ENCODE measurements around the gene KIAA0825. TPM values are rescaled to one million over a fixed set of nuclear protein-coding genes. Genes with fewer than 3 reads are reported as not detected.

The KIAA0825 gene
- total RNA-seq, 5 donors from 2014 or later (not counting 1 experiment from before 2014, with no cell fraction given), result 1.4 to 4.0 (median 1.6) TPM

GRCh38 chr5:94646758-94647157 lies 28.4 kb upstream of the KIAA0825 start:
- Histone ChIP-seq H3K4me3 (ENCODE audit: control insufficient read depth in 1 of 2, extremely low read depth in 1 of 2, low read length in 1 of 2) (no peak overlapping the region), H3K4me1 (ENCODE audit: control insufficient read depth in 1 of 2, extremely low read depth in 1 of 2, insufficient read depth in 2 of 2, low read length in 2 of 2) (no peaks in the 10 kb centered on the region), H3K9me3 (no peaks in the 10 kb centered on the region), H3K27me3 (replicated peaks in 1 of 2; ENCODE audit: control insufficient read depth in 2 of 2, extremely low read depth in 1 of 2, insufficient read depth in 2 of 2, low read length in 1 of 2) (no peaks in the 10 kb centered on the region), H3K36me3 (ENCODE audit: control insufficient read depth in 2 of 2, extremely low read depth in 1 of 2, insufficient read depth in 1 of 2, low read length in 1 of 2) (peaks cover 0 to 7% of the 10 kb centered on the region in 2 donors), H3K27ac (ENCODE audit: low read length) (no peak overlapping the region)
- ATAC-seq (replicated peaks in 1 of 4) (no peak), DNase-seq (no peak)
- Mint-ChIP-seq H3K27ac (no peak overlapping the region), H3K9me3 (no peaks in the 10 kb centered on the region), H3K4me3 (no peak overlapping the region), H3K4me1 (peaks cover 0 to 3% (median 0%) of the 10 kb centered on the region in 3 donors), H3K36me3 (peaks cover 50% of the 10 kb centered on the region), H3K27me3 (no peaks in the 10 kb centered on the region)
- POLR2A ChIA-PET, result no interaction called here
- CTCF ChIA-PET, result no interaction called here

- Histone ChIP-seq H3K4me1 (ENCODE audit: control insufficient read depth in 1 of 2, extremely low read depth in 1 of 2, insufficient read depth in 2 of 2, low read length in 2 of 2) (no peaks in the 10 kb centered on the region), H3K36me3 (ENCODE audit: control insufficient read depth in 2 of 2, extremely low read depth in 1 of 2, insufficient read depth in 1 of 2, low read length in 1 of 2) (peaks cover 0 to 9% of the 10 kb centered on the region in 2 donors), H3K27ac (ENCODE audit: low read length) (no peak overlapping the region), H3K27me3 (replicated peaks in 1 of 2; ENCODE audit: control insufficient read depth in 2 of 2, extremely low read depth in 1 of 2, insufficient read depth in 2 of 2, low read length in 1 of 2) (no peaks in the 10 kb centered on the region), H3K9me3 (no peaks in the 10 kb centered on the region), H3K4me3 (ENCODE audit: control insufficient read depth in 1 of 2, extremely low read depth in 1 of 2, low read length in 1 of 2) (no peak overlapping the region)
- H3K36me3 Mint-ChIP-seq, result peaks cover 67% of the 10 kb centered on the region
- no peak overlapping the region for H3K27ac Mint-ChIP-seq
- ChIA-PET POLR2A (no interaction called here), CTCF (no interaction called here)
- H3K27me3 Mint-ChIP-seq, result no peaks in the 10 kb centered on the region
- 83% methylated on average over 3 of the region's 3 CpGs for WGBS (ENCODE audit: insufficient coverage)
- DNase-seq, result no peak
- peaks cover 4 to 11% (median 8%) of the 10 kb centered on the region in 3 donors for H3K9me3 Mint-ChIP-seq
- ATAC-seq (replicated peaks in 1 of 4), result no peak
- H3K4me1 Mint-ChIP-seq, result peaks cover 0 to 7% (median 0%) of the 10 kb centered on the region in 3 donors
- no peak overlapping the region for H3K4me3 Mint-ChIP-seq
Observed at GRCh38 chr5:94645053-94645452, 26.6 kb upstream of the KIAA0825 start.

- ATAC-seq (replicated peaks in 1 of 4) (no peak), DNase-seq (no peak)
- ChIA-PET CTCF (interaction anchor here in 1 of 2 donors (0.6 kb wide), 1 partner anchor 536 kb away, joined by 4 read pairs; no protein-coding TSS in a partner anchor), POLR2A (interaction anchor here in 1 of 2 donors (0.6 kb wide), 1 partner anchor 17 kb away, joined by 3 read pairs; no protein-coding TSS in a partner anchor)
- peaks cover 0 to 11% of the 10 kb centered on the region in 2 donors for H3K36me3 ChIP-seq (ENCODE audit: control insufficient read depth in 2 of 2, extremely low read depth in 1 of 2, insufficient read depth in 1 of 2, low read length in 1 of 2)
- Mint-ChIP-seq H3K36me3 (peaks cover 82% of the 10 kb centered on the region), H3K4me1 (peaks cover 4 to 26% (median 15%) of the 10 kb centered on the region in 3 donors), H3K4me3 (no peak overlapping the region), H3K27me3 (no peaks in the 10 kb centered on the region), H3K27ac (no peak overlapping the region), H3K9me3 (peaks cover 12 to 21% (median 19%) of the 10 kb centered on the region in 3 donors)
- no peaks in the 10 kb centered on the region for H3K27me3 ChIP-seq (replicated peaks in 1 of 2; ENCODE audit: control insufficient read depth in 2 of 2, extremely low read depth in 1 of 2, insufficient read depth in 2 of 2, low read length in 1 of 2)
- H3K9me3 ChIP-seq, result no peaks in the 10 kb centered on the region
- no CpG with 5 or more reads among the region's 3 CpGs for WGBS (ENCODE audit: insufficient coverage)
- H3K4me1 ChIP-seq (ENCODE audit: control insufficient read depth in 1 of 2, extremely low read depth in 1 of 2, insufficient read depth in 2 of 2, low read length in 2 of 2), result peaks cover 0 to 8% of the 10 kb centered on the region in 2 experiments
- H3K27ac ChIP-seq (ENCODE audit: low read length), result no peak overlapping the region
- no peak overlapping the region for H3K4me3 ChIP-seq (ENCODE audit: control insufficient read depth in 1 of 2, extremely low read depth in 1 of 2, low read length in 1 of 2)
Observed at GRCh38 chr5:94640176-94640575, 21.8 kb upstream of the KIAA0825 start.

- no CpG with 5 or more reads among the region's 2 CpGs for WGBS (ENCODE audit: insufficient coverage)
- no peak overlapping the region for H3K27ac ChIP-seq (ENCODE audit: low read length)
- no peaks in the 10 kb centered on the region for H3K9me3 ChIP-seq
- H3K4me3 ChIP-seq (ENCODE audit: control insufficient read depth in 1 of 2, extremely low read depth in 1 of 2, low read length in 1 of 2), result no peak overlapping the region
- Mint-ChIP-seq H3K9me3 (peaks cover 4 to 5% (median 5%) of the 10 kb centered on the region in 3 donors), H3K4me3 (no peak overlapping the region), H3K27ac (no peak overlapping the region), H3K4me1 (peaks cover 21 to 33% (median 22%) of the 10 kb centered on the region in 3 donors), H3K36me3 (peaks cover 57% of the 10 kb centered on the region), H3K27me3 (no peaks in the 10 kb centered on the region)
- ATAC-seq (replicated peaks in 1 of 4) (no peak), DNase-seq (no peak)
- peaks cover 0 to under 1% of the 10 kb centered on the region in 2 experiments for H3K4me1 ChIP-seq (ENCODE audit: control insufficient read depth in 1 of 2, extremely low read depth in 1 of 2, insufficient read depth in 2 of 2, low read length in 2 of 2)
- ChIA-PET CTCF (interaction anchor here in 1 of 2 donors (1.0 kb wide), 1 partner anchor 107 kb away, joined by 4 read pairs; no protein-coding TSS in a partner anchor), POLR2A (no interaction called here)
- H3K36me3 ChIP-seq (ENCODE audit: control insufficient read depth in 2 of 2, extremely low read depth in 1 of 2, insufficient read depth in 1 of 2, low read length in 1 of 2), result peaks cover 0 to 4% of the 10 kb centered on the region in 2 donors
- no peaks in the 10 kb centered on the region for H3K27me3 ChIP-seq (replicated peaks in 1 of 2; ENCODE audit: control insufficient read depth in 2 of 2, extremely low read depth in 1 of 2, insufficient read depth in 2 of 2, low read length in 1 of 2)
Observed at GRCh38 chr5:94632024-94632423, 13.6 kb upstream of the KIAA0825 start.

GRCh38 chr5:94627191-94627590 lies 8.8 kb upstream of the KIAA0825 start:
- H3K4me1 ChIP-seq (ENCODE audit: control insufficient read depth in 1 of 2, extremely low read depth in 1 of 2, insufficient read depth in 2 of 2, low read length in 2 of 2), result no peaks in the 10 kb centered on the region
- DNase-seq, result no peak
- H3K27me3 ChIP-seq (replicated peaks in 1 of 2; ENCODE audit: control insufficient read depth in 2 of 2, extremely low read depth in 1 of 2, insufficient read depth in 2 of 2, low read length in 1 of 2), result no peaks in the 10 kb centered on the region
- no peak overlapping the region for H3K4me3 Mint-ChIP-seq
- no peak for ATAC-seq (replicated peaks in 1 of 4)
- WGBS (ENCODE audit: insufficient coverage), result no CpG with 5 or more reads among the region's 1 CpG
- CTCF ChIA-PET, result no interaction called here
- POLR2A ChIA-PET, result interaction anchor here in 1 of 2 donors (0.5 kb wide), 1 partner anchor 32 kb away, joined by 3 read pairs; no protein-coding TSS in a partner anchor
- no peak overlapping the region for H3K27ac ChIP-seq (ENCODE audit: low read length)
- H3K9me3 ChIP-seq, result no peaks in the 10 kb centered on the region
- H3K27ac Mint-ChIP-seq, result no peak overlapping the region
- no peaks in the 10 kb centered on the region for H3K9me3 Mint-ChIP-seq
- peaks cover 14 to 25% (median 21%) of the 10 kb centered on the region in 3 donors for H3K4me1 Mint-ChIP-seq
- no peak overlapping the region for H3K4me3 ChIP-seq (ENCODE audit: control insufficient read depth in 1 of 2, extremely low read depth in 1 of 2, low read length in 1 of 2)
- H3K27me3 Mint-ChIP-seq, result no peaks in the 10 kb centered on the region
- peaks cover 24% of the 10 kb centered on the region for H3K36me3 Mint-ChIP-seq
- H3K36me3 ChIP-seq (ENCODE audit: control insufficient read depth in 2 of 2, extremely low read depth in 1 of 2, insufficient read depth in 1 of 2, low read length in 1 of 2), result no peaks in the 10 kb centered on the region

- H3K27ac ChIP-seq (ENCODE audit: low read length), result no peak overlapping the region
- Mint-ChIP-seq H3K4me3 (no peak overlapping the region), H3K27me3 (no peaks in the 10 kb centered on the region), H3K27ac (no peak overlapping the region), H3K4me1 (peaks cover 34 to 38% (median 38%) of the 10 kb centered on the region in 3 donors), H3K36me3 (peaks cover 1% of the 10 kb centered on the region), H3K9me3 (no peaks in the 10 kb centered on the region)
- H3K9me3 ChIP-seq, result no peaks in the 10 kb centered on the region
- peaks cover 6 to 10% of the 10 kb centered on the region in 2 experiments for H3K4me1 ChIP-seq (ENCODE audit: control insufficient read depth in 1 of 2, extremely low read depth in 1 of 2, insufficient read depth in 2 of 2, low read length in 2 of 2)
- CTCF ChIA-PET, result no interaction called here
- DNase-seq (no peak), ATAC-seq (replicated peaks in 1 of 4) (no peak)
- H3K4me3 ChIP-seq (ENCODE audit: control insufficient read depth in 1 of 2, extremely low read depth in 1 of 2, low read length in 1 of 2), result no peak overlapping the region
- WGBS (ENCODE audit: insufficient coverage), result no CpG with 5 or more reads among the region's 2 CpGs
- H3K27me3 ChIP-seq (replicated peaks in 1 of 2; ENCODE audit: control insufficient read depth in 2 of 2, extremely low read depth in 1 of 2, insufficient read depth in 2 of 2, low read length in 1 of 2), result no peaks in the 10 kb centered on the region
- POLR2A ChIA-PET, result interaction anchor here in 1 of 2 donors (0.6 kb wide), 1 partner anchor 38 kb away, joined by 7 read pairs; no protein-coding TSS in a partner anchor
- no peaks in the 10 kb centered on the region for H3K36me3 ChIP-seq (ENCODE audit: control insufficient read depth in 2 of 2, extremely low read depth in 1 of 2, insufficient read depth in 1 of 2, low read length in 1 of 2)
Observed at GRCh38 chr5:94623877-94624276, 5.5 kb upstream of the KIAA0825 start.
